ENCODE measurements around the gene DSC1. TPM values are rescaled to one million over a fixed set of nuclear protein-coding genes. Genes with fewer than 3 reads are reported as not detected.

Gene DSC1
- total RNA-seq, 1 donor from 2014 or later = not detected

- no peak for DNase-seq (ENCODE audit: low read depth, low spot score)
Observed at GRCh38 chr18:31103423-31103822, 59.2 kb downstream of the DSC1 start.

GRCh38 chr18:31102941-31103340 is 59.7 kb downstream of the DSC1 start:
- DNase-seq (ENCODE audit: low read depth, low spot score) = no peak

- DNase-seq (ENCODE audit: low read depth, low spot score) = no peak
Observed at GRCh38 chr18:31102025-31102684, 60.5 kb downstream of the DSC1 start, which contains the start of gene DSC2. Gene DSC2, minus strand, starts transcription at chr18:31102421. Its CDS starts 450 bp downstream, at chr18:31101971.

- no peak for DNase-seq (ENCODE audit: low read depth, low spot score)
Observed at GRCh38 chr18:31101183-31102024, 61.3 kb downstream of the DSC1 start.

- no peak for DNase-seq (ENCODE audit: low read depth, low spot score)
Observed at GRCh38 chr18:31100436-31101182, 62.0 kb downstream of the DSC1 start.

GRCh38 chr18:31099450-31100230 is 63.0 kb downstream of the DSC1 start:
- DNase-seq (ENCODE audit: low read depth, low spot score) = no peak

- no peak for DNase-seq (ENCODE audit: low read depth, low spot score)
Observed at GRCh38 chr18:31098878-31099277, 63.8 kb downstream of the DSC1 start.

- no peak for DNase-seq (ENCODE audit: low read depth, low spot score)
Observed at GRCh38 chr18:31097666-31098065, 65.0 kb downstream of the DSC1 start.

- no peak for DNase-seq (ENCODE audit: low read depth, low spot score)
Observed at GRCh38 chr18:31093880-31094279, 68.8 kb downstream of the DSC1 start.

- no peak for DNase-seq (ENCODE audit: low read depth, low spot score)
Observed at GRCh38 chr18:31093294-31093693, 69.4 kb downstream of the DSC1 start.

GRCh38 chr18:31091350-31091749 is 71.3 kb downstream of the DSC1 start:
- no peak for DNase-seq (ENCODE audit: low read depth, low spot score)

- DNase-seq (ENCODE audit: low read depth, low spot score) = no peak
Observed at GRCh38 chr18:31088532-31088931, 74.1 kb downstream of the DSC1 start.

GRCh38 chr18:31079973-31080372 is 82.7 kb downstream of the DSC1 start:
- DNase-seq (ENCODE audit: low read depth, low spot score) = no peak

Other genes with a start within 250 kb of the DSC1 start
- gene DSC3, start 120.1 kb downstream of the DSC1 start, total RNA-seq = 0.04 and 2.0 TPM in 2 replicates
- gene DSC2, start 60.4 kb downstream of the DSC1 start, total RNA-seq = under 0.01 and 0.13 TPM in 2 replicates
- gene DSG1, start 155.3 kb upstream of the DSC1 start, total RNA-seq = not detected in 2 replicates
- not detected in 2 replicates for gene DSG4, start 213.9 kb upstream of the DSC1 start, total RNA-seq

All from pulmonary artery endothelial cell (primary cell).